WTC11 (cell line): ENCODE results near the gene S1PR5. TPM values are rescaled to one million over a fixed set of nuclear protein-coding genes. Genes with fewer than 3 reads are reported as not detected.

Experiments used
- ATAC-seq: fragments of 200-7000 bp; cut with Tn5 transposase; 2 replicates; pipeline ENCODE4 v1.10.0; 2021; ENCODE audit warnings: mild to moderate bottlenecking, moderate library complexity
- CTCF ChIA-PET: fragments of 300-600 bp; sonication (Branson Sonifier 250); formaldehyde crosslinking; loops from one replicate; lab custom pipeline; 2021; ENCODE audit warnings: antibody characterized with exemption; lab: Charles Lee
- POLR2A ChIA-PET: fragments of 350-600 bp; sonication (Branson Sonifier 250); formaldehyde crosslinking; loops from one replicate; lab custom pipeline; 2021; ENCODE audit warnings: antibody characterized with exemption; lab: Charles Lee
- DNase-seq: peaks from one replicate; pipeline ENCODE4 v3.0.0; 2021; ENCODE audit warnings: low spot score
- H3K27ac Mint-ChIP-seq: 2 replicates; pipeline ENCODE4 v1.8.0; 2021; ENCODE audit warnings: mixed read lengths
- H3K27me3 Mint-ChIP-seq: 2 replicates; pipeline ENCODE4 v1.8.0; 2021; ENCODE audit warnings: low read depth, mild to moderate bottlenecking, moderate library complexity, mixed read lengths
- H3K36me3 Mint-ChIP-seq: 2 replicates; pipeline ENCODE4 v1.8.0; 2021; ENCODE audit warnings: mixed read lengths
- H3K4me1 Mint-ChIP-seq: 2 replicates; pipeline ENCODE4 v1.8.0; 2022; ENCODE audit warnings: mixed read lengths
- H3K4me3 Mint-ChIP-seq: 2 replicates; pipeline ENCODE4 v1.8.0; 2021; ENCODE audit warnings: mild to moderate bottlenecking, moderate library complexity, mixed read lengths
- H3K9me3 Mint-ChIP-seq: 2 replicates; pipeline ENCODE4 v1.8.0; 2021; ENCODE audit warnings: mixed read lengths
- ATF2 ChIP-seq: sonication (generic); formaldehyde crosslinking; IDR thresholded peaks from 2 replicates; pipeline ENCODE4 v1.8.1; 2022; ENCODE audit warnings: low read depth, missing genetic modification reagents, borderline replicate concordance
- CDX4 ChIP-seq: fragments of 250-450 bp; sonication (Bioruptor Pico); IDR thresholded peaks from 2 replicates; pipeline ENCODE4 v1.9.0; 2021; ENCODE audit warnings: moderate library complexity, mild to moderate bottlenecking, inconsistent platforms, borderline replicate concordance
- E2F5 ChIP-seq: sonication (generic); formaldehyde crosslinking; IDR thresholded peaks from 2 replicates; pipeline ENCODE4 v1.8.1; 2022; ENCODE audit warnings: mild to moderate bottlenecking, moderate library complexity, missing genetic modification reagents
- EMX1 ChIP-seq: fragments of 250-450 bp; sonication (Bioruptor Pico); IDR thresholded peaks from 2 replicates; pipeline ENCODE4 v1.8.0; 2021; ENCODE audit warnings: mild to moderate bottlenecking
- ETV6 ChIP-seq: sonication (generic); formaldehyde crosslinking; IDR thresholded peaks from 2 replicates; pipeline ENCODE4 v1.8.1; 2022; ENCODE audit warnings: mild to moderate bottlenecking, missing genetic modification reagents
- HMGXB4 ChIP-seq: sonication (generic); formaldehyde crosslinking; IDR thresholded peaks from 2 replicates; pipeline ENCODE4 v1.8.1; 2023; ENCODE audit warnings: mild to moderate bottlenecking, moderate library complexity, missing genetic modification reagents
- IRF2 ChIP-seq: sonication (generic); formaldehyde crosslinking; IDR thresholded peaks from 2 replicates; pipeline ENCODE4 v1.8.0; 2022; ENCODE audit warnings: low read depth, missing genetic modification reagents, borderline replicate concordance
- NR2C2 ChIP-seq: sonication (generic); formaldehyde crosslinking; IDR thresholded peaks from 2 replicates; pipeline ENCODE4 v1.8.0; 2022; ENCODE audit warnings: mild to moderate bottlenecking, missing genetic modification reagents
- PRDM15 ChIP-seq: sonication (generic); formaldehyde crosslinking; IDR thresholded peaks from 2 replicates; pipeline ENCODE4 v1.8.0; 2022; ENCODE audit warnings: missing genetic modification reagents
- RORB ChIP-seq: fragments of 250-450 bp; sonication (Bioruptor Pico); IDR thresholded peaks from 2 replicates; pipeline ENCODE4 v1.9.0; 2021; ENCODE audit warnings: mild to moderate bottlenecking
- SP1 ChIP-seq: sonication (generic); formaldehyde crosslinking; conservative IDR thresholded peaks from 2 replicates; pipeline ENCODE4 v1.8.1; 2022; ENCODE audit warnings: missing genetic modification reagents
- ZBTB21 ChIP-seq: sonication (generic); formaldehyde crosslinking; IDR thresholded peaks from 2 replicates; pipeline ENCODE4 v1.8.1; 2023; ENCODE audit warnings: mild to moderate bottlenecking, missing genetic modification reagents, borderline replicate concordance
- ZBTB43 ChIP-seq: sonication (generic); formaldehyde crosslinking; IDR thresholded peaks from 2 replicates; pipeline ENCODE4 v1.8.1; 2023; ENCODE audit warnings: mild to moderate bottlenecking, missing genetic modification reagents
- ZMAT4 ChIP-seq: fragments of 250-450 bp; sonication (Bioruptor Pico); IDR thresholded peaks from 2 replicates; pipeline ENCODE4 v1.9.0; 2021; ENCODE audit warnings: mild to moderate bottlenecking
- ZNF219 ChIP-seq: sonication (generic); formaldehyde crosslinking; IDR thresholded peaks from 2 replicates; pipeline ENCODE4 v1.8.0; 2023; ENCODE audit warnings: missing genetic modification reagents, mild to moderate bottlenecking, borderline replicate concordance
- ZNF232 ChIP-seq: sonication (generic); formaldehyde crosslinking; IDR thresholded peaks from 2 replicates; pipeline ENCODE4 v1.8.0; 2022; ENCODE audit warnings: mild to moderate bottlenecking, missing genetic modification reagents
- ZNF317 ChIP-seq: sonication (generic); formaldehyde crosslinking; IDR thresholded peaks from 2 replicates; pipeline ENCODE4 v1.8.1; 2023; ENCODE audit warnings: low read depth, mild to moderate bottlenecking, moderate library complexity, missing genetic modification reagents, borderline replicate concordance
- ZNF532 ChIP-seq: fragments of 250-450 bp; sonication (Bioruptor Pico); IDR thresholded peaks from 2 replicates; pipeline ENCODE4 v1.9.0; 2021; ENCODE audit warnings: mild to moderate bottlenecking, borderline replicate concordance
- ZSCAN18 ChIP-seq: fragments of 250-450 bp; sonication (Bioruptor Pico); IDR thresholded peaks from 2 replicates; pipeline ENCODE4 v2.1.2; 2022; ENCODE audit warnings: mild to moderate bottlenecking, moderate library complexity
- total RNA-seq: library from RNA; stranded (reverse); gene quantifications from 3 replicates; pipeline ENCODE4 v1.2.3, GENCODE V29; 2021

Gene S1PR5
- total RNA-seq, 1 experiment from 2014 or later, result 5.4 TPM

- TF ChIP-seq PRDM15 (CRISPR knock-in tag) (no peak), RORB (CRISPR knock-in tag) (no peak), IRF2 (CRISPR knock-in tag) (no peak)
These were observed 45.3 kb downstream of the S1PR5 start (continued) for GRCh38 chr19:10471909-10472308.

- Mint-ChIP-seq H3K27ac (no peak overlapping the region), H3K4me1 (peaks cover 18% of the 10 kb centered on the region), H3K9me3 (no peaks in the 10 kb centered on the region), H3K36me3 (no peaks in the 10 kb centered on the region), H3K4me3 (no peak overlapping the region; the same call in 1 of the 2 replicates), H3K27me3 (peaks cover 5% of the 10 kb centered on the region)
- ChIA-PET CTCF (interaction anchor here (0.6 to 2.9 kb wide), 6 partner anchors 11 to 503 kb away, joined by 3 to 28 read pairs (median 6); no protein-coding TSS in a partner anchor), POLR2A (no interaction called here)
- no peak for TF ChIP-seq ETV6 (CRISPR knock-in tag)
- no peak for TF ChIP-seq HMGXB4 (CRISPR knock-in tag)
- no peak for TF ChIP-seq ZBTB21 (CRISPR knock-in tag)
- no peak for TF ChIP-seq ZNF232 (CRISPR knock-in tag)
- no peak for TF ChIP-seq ZNF219 (CRISPR knock-in tag)
- TF ChIP-seq ZMAT4 (CRISPR knock-in tag), result no peak
- no peak for TF ChIP-seq ZNF317 (CRISPR knock-in tag)
- no peak for TF ChIP-seq CDX4 (CRISPR knock-in tag)
- no peak for TF ChIP-seq ATF2 (CRISPR knock-in tag)
- TF ChIP-seq ZSCAN18 (CRISPR knock-in tag), result no peak
- no peak for TF ChIP-seq NR2C2 (CRISPR knock-in tag)
- no peak for TF ChIP-seq SP1 (CRISPR knock-in tag)
- TF ChIP-seq ZBTB43, result no peak
- no peak for TF ChIP-seq E2F5 (CRISPR knock-in tag)
- no peak for TF ChIP-seq EMX1 (CRISPR knock-in tag)
- no peak for TF ChIP-seq ZNF532 (CRISPR knock-in tag)
- peak; percentile 71 for ATAC-seq
- DNase-seq, result no peak
These were observed 49.1 kb downstream of the S1PR5 start for GRCh38 chr19:10468133-10468532.
